ENCODE measurements around the gene SLC4A9. TPM values are rescaled to one million over a fixed set of nuclear protein-coding genes. Genes with fewer than 3 reads are reported as not detected.

Gene SLC4A9
- total and polyA plus RNA-seq, 2 donors = 0.07 TPM; not detected in 1

DNA sequence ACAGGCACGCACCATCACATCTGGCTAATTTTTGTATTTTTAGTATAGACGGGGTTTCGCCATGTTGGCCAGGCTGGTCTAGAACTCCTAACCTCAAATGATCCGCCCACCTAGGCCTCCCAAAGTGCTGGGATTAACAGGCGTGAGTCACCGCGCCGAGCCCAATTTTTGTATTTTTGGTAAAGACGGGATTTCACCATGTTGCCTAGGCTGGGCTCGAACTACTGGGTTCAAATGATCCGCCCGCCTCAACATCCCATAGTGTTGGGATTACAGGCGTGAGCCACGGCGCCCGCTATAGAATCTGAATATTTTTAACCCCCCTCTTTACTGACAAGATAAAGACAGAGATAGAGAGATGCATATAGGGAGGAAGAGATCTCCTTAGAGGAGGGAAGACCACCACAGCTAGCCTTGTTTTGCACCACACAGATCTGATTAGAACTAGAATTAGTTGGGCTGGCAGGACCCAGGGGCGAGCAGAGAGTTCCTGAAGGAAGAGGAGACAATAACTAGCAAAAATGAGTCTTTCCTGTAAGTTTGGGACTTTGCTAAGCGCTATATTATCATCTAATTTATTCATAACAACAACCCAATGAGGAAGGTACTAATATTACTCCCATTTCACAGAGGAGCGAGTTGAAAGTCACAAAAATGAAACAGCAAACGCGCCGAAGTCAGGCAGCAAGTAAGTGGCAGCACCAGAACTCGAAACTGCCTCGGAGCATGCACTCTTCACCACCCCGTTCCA, 40.2 kb downstream of the SLC4A9 start:
- H3K27me3 ChIP-seq (ENCODE audit: control insufficient read depth in 2 of 2, insufficient read depth in 1 of 2, low read length in 1 of 2) = no peaks in the 10 kb centered on the region
- peaks cover 0 to 3% of the 10 kb centered on the region in 2 donors for H3K36me3 ChIP-seq (ENCODE audit: control insufficient read depth in 2 of 2, insufficient read depth in 2 of 2, low read length in 1 of 2)
- DNase-seq (ENCODE audit: low read depth in 6 of 9, low spot score in 9 of 9) = peak in 1 of 9 donors; percentile 32
- H3K27ac ChIP-seq (ENCODE audit: low read depth in 1 of 2, low read length in 1 of 2) = peak overlapping the region; percentile 93 to 100
- peaks cover 15% of the 10 kb centered on the region in 2 donors for H3K4me1 ChIP-seq (ENCODE audit: control insufficient read depth in 2 of 2, insufficient read depth in 2 of 2, low read length in 2 of 2)
- H3K4me3 ChIP-seq (ENCODE audit: low read length in 2 of 2) = peak overlapping the region; percentile 89 to 99
- H3K9me3 ChIP-seq (ENCODE audit: control insufficient read depth in 2 of 2, insufficient read depth in 1 of 2, low read length in 1 of 2) = no peaks in the 10 kb centered on the region
- 59% methylated on average over 25 of the region's 25 CpGs for WGBS

DNA sequence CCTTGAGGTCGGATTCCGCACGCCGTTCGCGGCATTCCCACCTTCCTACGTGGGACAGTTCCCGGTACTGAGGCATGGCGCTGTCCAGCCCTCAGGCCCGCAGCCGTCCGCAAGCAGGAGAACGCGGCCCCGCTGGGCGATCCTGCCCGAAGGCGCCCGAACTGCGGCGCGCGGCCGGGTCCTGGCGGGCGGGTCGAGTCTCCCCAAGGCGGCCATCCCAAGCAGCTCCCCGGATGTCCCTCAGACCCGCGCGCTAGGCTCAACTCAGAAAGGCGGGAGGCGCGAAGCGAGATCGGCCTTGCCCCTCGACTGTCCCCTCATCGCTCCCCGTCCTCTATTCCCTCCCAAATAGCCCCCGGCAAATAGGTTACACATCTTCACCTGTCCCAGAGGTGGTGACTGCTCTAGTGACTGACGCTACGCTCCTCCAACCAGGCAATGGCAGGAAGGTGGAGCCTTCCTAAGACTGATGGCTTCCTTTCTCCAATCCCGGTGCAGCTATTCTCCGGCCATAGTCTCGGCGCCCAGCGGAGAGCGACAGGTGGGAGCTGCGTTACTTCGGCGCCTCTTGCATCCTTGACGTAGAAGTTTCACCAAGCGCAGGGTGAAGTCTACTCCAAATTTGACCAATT, 40.9 kb downstream of the SLC4A9 start:
- peak; percentile 88 to 97 (median 91) for DNase-seq (ENCODE audit: low read depth in 6 of 9, low spot score in 9 of 9)
- H3K4me1 ChIP-seq (ENCODE audit: control insufficient read depth in 2 of 2, insufficient read depth in 2 of 2, low read length in 2 of 2) = peaks cover 15% of the 10 kb centered on the region in 2 donors
- no peaks in the 10 kb centered on the region for H3K27me3 ChIP-seq (ENCODE audit: control insufficient read depth in 2 of 2, insufficient read depth in 1 of 2, low read length in 1 of 2)
- under 1% methylated on average over 54 of the region's 54 CpGs for WGBS
- H3K4me3 ChIP-seq (ENCODE audit: low read length in 2 of 2) = peak overlapping the region; percentile 89 to 99
- H3K36me3 ChIP-seq (ENCODE audit: control insufficient read depth in 2 of 2, insufficient read depth in 2 of 2, low read length in 1 of 2) = peaks cover under 1 to 8% of the 10 kb centered on the region in 2 donors
- H3K9me3 ChIP-seq (ENCODE audit: control insufficient read depth in 2 of 2, insufficient read depth in 1 of 2, low read length in 1 of 2) = no peaks in the 10 kb centered on the region
- H3K27ac ChIP-seq (ENCODE audit: low read depth in 1 of 2, low read length in 1 of 2) = peak overlapping the region; percentile 93 to 100

DNA sequence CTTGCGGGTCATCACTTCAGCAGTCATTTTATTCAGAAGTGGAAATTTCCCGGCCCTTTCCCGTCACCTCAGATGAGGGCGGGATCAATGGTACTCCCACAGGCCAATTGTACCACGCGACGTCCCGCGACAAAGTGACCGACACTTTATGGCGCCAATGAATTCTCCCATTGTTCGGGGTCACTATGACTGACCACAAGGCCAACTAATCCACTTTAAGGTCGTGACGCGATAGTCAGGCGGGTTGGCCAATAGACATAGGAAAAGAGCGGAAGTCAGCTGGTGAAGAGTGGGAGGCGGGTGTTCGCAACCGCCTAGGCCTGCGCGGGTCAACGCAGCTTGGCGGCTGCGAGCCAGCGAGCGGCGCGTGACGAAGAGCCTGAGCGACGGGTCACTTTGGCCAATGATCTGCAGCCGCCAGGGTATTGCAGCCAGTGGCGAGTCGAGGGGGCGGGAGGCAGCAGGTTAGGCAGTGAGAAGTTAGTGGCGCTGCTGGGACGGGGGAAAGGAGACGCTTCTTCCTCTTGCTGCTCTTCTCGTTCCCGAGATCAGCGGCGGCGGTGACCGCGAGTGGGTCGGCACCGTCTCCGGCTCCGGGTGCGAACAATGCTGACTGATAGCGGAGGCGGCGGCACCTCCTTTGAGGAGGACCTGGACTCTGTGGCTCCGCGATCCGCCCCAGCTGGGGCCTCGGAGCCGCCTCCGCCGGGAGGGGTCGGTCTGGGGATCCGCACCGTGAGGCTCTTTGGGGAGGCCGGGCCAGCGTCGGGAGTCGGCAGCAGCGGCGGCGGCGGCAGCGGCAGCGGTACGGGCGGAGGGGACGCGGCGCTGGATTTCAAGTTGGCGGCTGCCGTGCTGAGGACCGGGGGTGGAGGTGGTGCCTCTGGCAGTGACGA, 41.6 kb downstream of the SLC4A9 start, which contains the start of gene ANKHD1:
Gene ANKHD1, plus strand, starts transcription at position 472 of the 896 bp plus-strand sequence. Its CDS starts 135 bp downstream, at position 607.
- Histone ChIP-seq H3K27ac (ENCODE audit: low read depth in 1 of 2, low read length in 1 of 2) (peak within 1 kb of the TSS; percentile 97 to 100), H3K4me1 (ENCODE audit: control insufficient read depth in 2 of 2, insufficient read depth in 2 of 2, low read length in 2 of 2) (peaks cover 15% of the 10 kb centered on the region in 2 donors), H3K36me3 (ENCODE audit: control insufficient read depth in 2 of 2, insufficient read depth in 2 of 2, low read length in 1 of 2) (peaks cover 7 to 16% of the 10 kb centered on the region in 2 donors), H3K4me3 (ENCODE audit: low read length in 2 of 2) (peak within 1 kb of the TSS; percentile 89 to 99), H3K27me3 (ENCODE audit: control insufficient read depth in 2 of 2, insufficient read depth in 1 of 2, low read length in 1 of 2) (no peaks in the 10 kb centered on the region), H3K9me3 (ENCODE audit: control insufficient read depth in 2 of 2, insufficient read depth in 1 of 2, low read length in 1 of 2) (no peaks in the 10 kb centered on the region)
- peak; percentile 97 to 100 (median 99) for DNase-seq (ENCODE audit: low read depth in 6 of 9, low spot score in 9 of 9)
- under 1% methylated on average over 83 of the region's 83 CpGs for WGBS

DNA sequence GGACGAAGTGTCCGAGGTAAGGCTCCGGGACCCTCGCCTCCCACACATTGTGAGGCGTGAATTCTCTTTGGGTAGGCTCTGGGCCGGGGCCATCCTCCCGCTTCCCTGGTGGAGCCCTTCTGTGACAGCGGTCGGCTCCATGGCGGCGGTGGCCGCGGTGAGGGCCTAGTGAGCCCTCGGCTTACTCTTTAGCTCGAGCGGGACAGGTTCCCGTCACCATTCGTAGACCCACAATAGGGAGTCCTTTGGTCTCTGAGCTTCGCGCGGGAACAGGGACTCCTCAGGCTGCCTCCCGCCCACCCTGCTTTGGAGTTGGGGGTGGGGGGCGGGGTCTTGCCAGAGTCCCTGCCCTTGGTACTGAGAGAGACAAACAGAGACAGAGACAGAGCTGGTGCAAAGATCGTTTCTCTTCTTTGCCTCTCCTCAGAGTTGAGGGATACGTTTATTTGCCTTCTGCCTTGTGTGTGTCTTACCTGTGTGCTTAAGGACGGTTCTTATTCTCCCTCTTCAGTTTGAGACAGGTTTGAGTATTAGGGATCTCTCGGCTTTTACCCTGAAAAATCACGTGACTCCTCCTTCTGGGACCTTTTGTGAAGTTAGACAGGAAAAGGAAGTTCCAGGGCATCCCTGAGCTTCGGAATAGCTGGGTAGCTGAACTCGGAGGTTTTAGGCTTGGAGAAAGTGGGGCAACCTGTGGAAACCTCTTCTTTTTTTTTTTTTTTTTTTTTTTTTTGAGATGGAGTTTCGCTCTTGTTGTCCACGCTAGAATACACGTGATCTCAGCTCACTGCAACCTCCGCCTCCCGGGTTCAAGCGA, 42.5 kb downstream of the SLC4A9 start:
- H3K27ac ChIP-seq (ENCODE audit: low read depth in 1 of 2, low read length in 1 of 2) = peak overlapping the region; percentile 97 to 99
- H3K4me1 ChIP-seq (ENCODE audit: control insufficient read depth in 2 of 2, insufficient read depth in 2 of 2, low read length in 2 of 2) = peaks cover 15% of the 10 kb centered on the region in 2 donors
- DNase-seq (ENCODE audit: low read depth in 6 of 9, low spot score in 9 of 9) = peak in 8 of 9 donors; percentile 38 to 79 (median 54)
- 5% methylated on average over 36 of the region's 36 CpGs for WGBS
- peak overlapping the region; percentile 89 to 99 for H3K4me3 ChIP-seq (ENCODE audit: low read length in 2 of 2)
- H3K27me3 ChIP-seq (ENCODE audit: control insufficient read depth in 2 of 2, insufficient read depth in 1 of 2, low read length in 1 of 2) = no peaks in the 10 kb centered on the region
- H3K36me3 ChIP-seq (ENCODE audit: control insufficient read depth in 2 of 2, insufficient read depth in 2 of 2, low read length in 1 of 2) = peaks cover 7 to 19% of the 10 kb centered on the region in 2 donors
- no peaks in the 10 kb centered on the region for H3K9me3 ChIP-seq (ENCODE audit: control insufficient read depth in 2 of 2, insufficient read depth in 1 of 2, low read length in 1 of 2)

DNA sequence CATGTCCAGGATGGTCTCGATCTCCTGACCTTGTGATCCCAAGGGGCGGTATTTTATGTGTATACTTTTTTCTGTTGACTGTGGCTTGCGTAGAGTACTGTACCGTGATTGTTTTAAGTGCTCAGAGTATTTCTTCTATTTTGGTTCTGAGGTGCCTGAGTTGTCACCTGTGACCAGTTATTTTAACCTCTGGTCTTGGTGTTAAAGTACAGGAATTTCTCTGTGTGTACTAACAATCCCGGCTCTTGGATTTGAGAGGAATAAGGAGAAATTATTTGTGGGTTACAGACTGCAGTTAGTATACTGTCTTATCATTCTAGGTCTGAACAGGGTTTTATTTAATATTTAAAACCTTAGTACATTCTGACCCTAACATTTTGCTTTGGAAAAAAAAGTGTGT, 43.6 kb downstream of the SLC4A9 start:
- no peaks in the 10 kb centered on the region for H3K27me3 ChIP-seq (ENCODE audit: control insufficient read depth in 2 of 2, insufficient read depth in 1 of 2, low read length in 1 of 2)
- H3K4me1 ChIP-seq (ENCODE audit: control insufficient read depth in 2 of 2, insufficient read depth in 2 of 2, low read length in 2 of 2) = peaks cover 15% of the 10 kb centered on the region in 2 donors
- no peak for DNase-seq (ENCODE audit: low read depth in 6 of 9, low spot score in 9 of 9)
- H3K4me3 ChIP-seq (ENCODE audit: low read length in 2 of 2) = peak overlapping the region in 1 of 2 donors; percentile 99
- H3K36me3 ChIP-seq (ENCODE audit: control insufficient read depth in 2 of 2, insufficient read depth in 2 of 2, low read length in 1 of 2) = peaks cover 7 to 19% of the 10 kb centered on the region in 2 donors
- no peak overlapping the region for H3K27ac ChIP-seq (ENCODE audit: low read depth in 1 of 2, low read length in 1 of 2)
- WGBS = 76% methylated on average over 5 of the region's 5 CpGs
- H3K9me3 ChIP-seq (ENCODE audit: control insufficient read depth in 2 of 2, insufficient read depth in 1 of 2, low read length in 1 of 2) = no peaks in the 10 kb centered on the region

DNA sequence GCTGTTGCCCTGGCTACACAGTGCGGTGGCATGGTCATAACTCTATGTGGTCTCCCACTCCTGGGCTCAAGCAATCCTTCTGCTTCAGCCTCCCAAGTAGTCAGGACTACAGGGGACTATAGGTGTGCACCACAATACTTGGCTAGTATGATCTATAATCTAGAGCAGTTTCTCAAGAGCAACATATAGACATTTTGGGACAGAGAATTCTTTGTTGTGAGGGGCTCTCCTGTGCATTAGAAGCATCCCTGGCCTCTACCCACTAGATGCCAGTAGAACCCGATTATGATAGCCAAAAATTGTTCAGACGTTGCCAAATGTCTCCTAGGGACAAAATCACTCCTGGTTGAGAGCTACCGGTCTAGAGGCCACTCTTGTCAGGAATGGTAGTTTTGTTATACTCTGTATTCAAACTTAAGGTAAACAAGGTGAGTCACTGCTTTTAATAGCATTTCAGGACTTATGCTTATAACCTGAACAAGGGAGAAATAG, 48.8 kb downstream of the SLC4A9 start:
- WGBS = 90% methylated on average over 4 of the region's 4 CpGs
- H3K4me3 ChIP-seq (ENCODE audit: low read length in 2 of 2) = no peak overlapping the region
- H3K27me3 ChIP-seq (ENCODE audit: control insufficient read depth in 2 of 2, insufficient read depth in 1 of 2, low read length in 1 of 2) = no peaks in the 10 kb centered on the region
- H3K9me3 ChIP-seq (ENCODE audit: control insufficient read depth in 2 of 2, insufficient read depth in 1 of 2, low read length in 1 of 2) = no peaks in the 10 kb centered on the region
- H3K27ac ChIP-seq (ENCODE audit: low read depth in 1 of 2, low read length in 1 of 2) = no peak overlapping the region
- DNase-seq (ENCODE audit: low read depth in 6 of 9, low spot score in 9 of 9) = no peak
- H3K4me1 ChIP-seq (ENCODE audit: control insufficient read depth in 2 of 2, insufficient read depth in 2 of 2, low read length in 2 of 2) = peaks cover 0 to 6% of the 10 kb centered on the region in 2 donors
- peaks cover 7 to 25% of the 10 kb centered on the region in 2 donors for H3K36me3 ChIP-seq (ENCODE audit: control insufficient read depth in 2 of 2, insufficient read depth in 2 of 2, low read length in 1 of 2)

DNA sequence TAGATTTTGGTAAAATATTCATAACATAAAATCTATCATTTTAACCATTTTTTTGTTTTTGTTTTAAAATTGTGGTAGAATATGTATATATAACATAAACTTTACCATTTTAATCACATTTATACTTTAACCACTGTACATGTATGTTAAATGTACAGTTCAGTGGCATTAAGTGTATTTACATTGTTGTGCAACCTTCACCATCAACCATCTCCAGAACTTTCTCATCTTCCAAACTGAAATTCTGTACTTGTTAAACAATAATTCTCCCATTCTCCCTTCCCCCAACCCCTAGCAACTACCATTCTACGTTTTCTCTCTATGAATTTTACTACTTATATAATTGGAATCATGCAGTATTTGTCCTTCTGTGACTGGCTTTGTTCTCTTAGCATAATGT, 53.2 kb downstream of the SLC4A9 start:
- 95% methylated on average over 1 of the region's 1 CpG for WGBS
- H3K27me3 ChIP-seq (ENCODE audit: control insufficient read depth in 2 of 2, insufficient read depth in 1 of 2, low read length in 1 of 2) = no peaks in the 10 kb centered on the region
- H3K4me1 ChIP-seq (ENCODE audit: control insufficient read depth in 2 of 2, insufficient read depth in 2 of 2, low read length in 2 of 2) = peaks cover 0 to 3% of the 10 kb centered on the region in 2 donors
- peaks cover 0 to 7% of the 10 kb centered on the region in 2 donors for H3K36me3 ChIP-seq (ENCODE audit: control insufficient read depth in 2 of 2, insufficient read depth in 2 of 2, low read length in 1 of 2)
- H3K4me3 ChIP-seq (ENCODE audit: low read length in 2 of 2) = no peak overlapping the region
- H3K9me3 ChIP-seq (ENCODE audit: control insufficient read depth in 2 of 2, insufficient read depth in 1 of 2, low read length in 1 of 2) = no peaks in the 10 kb centered on the region
- DNase-seq (ENCODE audit: low read depth in 6 of 9, low spot score in 9 of 9) = no peak
- no peak overlapping the region for H3K27ac ChIP-seq (ENCODE audit: low read depth in 1 of 2, low read length in 1 of 2)

DNA sequence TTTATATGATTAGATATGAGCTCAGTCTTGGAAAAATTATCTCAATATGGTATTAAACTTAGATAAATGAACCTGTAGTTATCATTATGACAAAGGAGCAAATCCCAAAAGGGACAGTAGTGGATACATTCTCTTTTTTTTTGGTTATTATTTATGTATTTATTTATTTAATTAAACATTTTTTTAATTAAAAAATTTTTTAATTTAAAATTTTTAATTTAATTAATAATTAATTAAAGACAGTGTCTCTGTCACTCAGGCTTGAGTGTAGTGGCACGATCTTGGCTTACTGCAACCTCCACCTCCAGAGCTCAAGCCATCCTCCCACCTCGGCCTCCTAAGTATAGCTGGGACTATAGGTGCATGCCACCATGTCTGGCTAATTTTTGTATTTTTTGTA, 57.2 kb downstream of the SLC4A9 start:
- H3K27me3 ChIP-seq (ENCODE audit: control insufficient read depth in 2 of 2, insufficient read depth in 1 of 2, low read length in 1 of 2) = no peaks in the 10 kb centered on the region
- peaks cover 0 to 2% of the 10 kb centered on the region in 2 donors for H3K36me3 ChIP-seq (ENCODE audit: control insufficient read depth in 2 of 2, insufficient read depth in 2 of 2, low read length in 1 of 2)
- DNase-seq (ENCODE audit: low read depth in 6 of 9, low spot score in 9 of 9) = no peak
- no peaks in the 10 kb centered on the region for H3K9me3 ChIP-seq (ENCODE audit: control insufficient read depth in 2 of 2, insufficient read depth in 1 of 2, low read length in 1 of 2)
- no peaks in the 10 kb centered on the region for H3K4me1 ChIP-seq (ENCODE audit: control insufficient read depth in 2 of 2, insufficient read depth in 2 of 2, low read length in 2 of 2)
- over 99% methylated on average over 2 of the region's 2 CpGs for WGBS
- no peak overlapping the region for H3K4me3 ChIP-seq (ENCODE audit: low read length in 2 of 2)
- H3K27ac ChIP-seq (ENCODE audit: low read depth in 1 of 2, low read length in 1 of 2) = no peak overlapping the region

Data from thymus (tissue), 11 donors.